ENCODE results near the gene CHKA. TPM values are rescaled to one million over a fixed set of nuclear protein-coding genes. Genes with fewer than 3 reads are reported as not detected.

Gene CHKA
- total RNA-seq, 4 donors from 2014 or later: 1.1 to 13.0 (median 4.2) TPM

DNA sequence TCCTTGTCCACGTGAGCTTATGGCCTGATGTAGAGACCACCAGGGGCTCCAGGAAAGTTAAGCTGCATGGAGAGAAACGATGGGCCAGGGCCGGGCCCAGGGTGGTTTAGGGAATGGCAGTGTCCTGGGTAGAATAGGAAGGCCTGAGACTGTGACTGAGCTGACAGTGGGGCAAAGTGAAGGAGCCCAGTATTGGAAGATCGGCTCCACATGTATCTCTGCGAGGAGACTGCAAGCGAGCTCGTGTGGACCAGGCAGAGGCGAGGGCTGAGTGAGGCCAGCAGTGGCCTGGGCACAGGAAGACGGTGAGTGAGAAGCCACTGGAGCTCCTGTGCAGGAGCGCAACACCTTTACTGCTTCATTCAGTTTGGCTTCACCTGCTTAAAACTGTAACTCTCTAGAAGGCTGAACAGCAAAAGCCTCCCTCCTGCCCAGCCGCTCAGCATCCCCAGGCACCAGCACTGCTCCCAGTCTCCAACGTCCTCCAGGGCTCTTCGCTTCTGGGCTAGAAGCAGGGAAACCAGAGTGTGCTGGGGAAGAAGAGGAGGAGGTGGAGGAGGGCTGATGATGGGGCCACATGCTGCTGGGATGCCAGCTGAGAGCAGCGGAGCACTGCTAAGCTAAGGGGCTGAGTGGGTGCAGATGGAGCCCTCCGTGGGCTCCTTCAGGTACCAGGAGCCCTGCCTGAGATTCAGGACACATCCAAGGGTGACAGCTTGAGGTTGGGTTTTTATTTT is 68.9 kb downstream of the CHKA start:
- intact Hi-C loops (cut with DNase I): no loop called here
- TF ChIP-seq POLR2A (IDR thresholded peaks at IDR 0.05): no peak
- TF ChIP-seq, protein P1, sequence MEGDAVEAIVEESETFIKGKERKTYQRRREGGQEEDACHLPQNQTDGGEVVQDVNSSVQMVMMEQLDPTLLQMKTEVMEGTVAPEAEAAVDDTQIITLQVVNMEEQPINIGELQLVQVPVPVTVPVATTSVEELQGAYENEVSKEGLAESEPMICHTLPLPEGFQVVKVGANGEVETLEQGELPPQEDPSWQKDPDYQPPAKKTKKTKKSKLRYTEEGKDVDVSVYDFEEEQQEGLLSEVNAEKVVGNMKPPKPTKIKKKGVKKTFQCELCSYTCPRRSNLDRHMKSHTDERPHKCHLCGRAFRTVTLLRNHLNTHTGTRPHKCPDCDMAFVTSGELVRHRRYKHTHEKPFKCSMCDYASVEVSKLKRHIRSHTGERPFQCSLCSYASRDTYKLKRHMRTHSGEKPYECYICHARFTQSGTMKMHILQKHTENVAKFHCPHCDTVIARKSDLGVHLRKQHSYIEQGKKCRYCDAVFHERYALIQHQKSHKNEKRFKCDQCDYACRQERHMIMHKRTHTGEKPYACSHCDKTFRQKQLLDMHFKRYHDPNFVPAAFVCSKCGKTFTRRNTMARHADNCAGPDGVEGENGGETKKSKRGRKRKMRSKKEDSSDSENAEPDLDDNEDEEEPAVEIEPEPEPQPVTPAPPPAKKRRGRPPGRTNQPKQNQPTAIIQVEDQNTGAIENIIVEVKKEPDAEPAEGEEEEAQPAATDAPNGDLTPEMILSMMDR (IDR thresholded peaks at IDR 0.05): no peak
- DNase-seq: no peak
- no peaks in the 10 kb centered on the region for H3K27me3 ChIP-seq
- H3K4me3 ChIP-seq: no peak overlapping the region
- H3K36me3 ChIP-seq: peaks cover 15 to 61% (median 27%) of the 10 kb centered on the region in 3 donors
- peaks cover 0 to 9% (median 0%) of the 10 kb centered on the region in 3 donors for H3K4me1 ChIP-seq
- no peaks in the 10 kb centered on the region for H3K9me3 ChIP-seq
- no peak overlapping the region for H3K27ac ChIP-seq
- WGBS, 2 donors: 85 to 89% methylated on average over 13 of the region's 15 CpGs

DNA sequence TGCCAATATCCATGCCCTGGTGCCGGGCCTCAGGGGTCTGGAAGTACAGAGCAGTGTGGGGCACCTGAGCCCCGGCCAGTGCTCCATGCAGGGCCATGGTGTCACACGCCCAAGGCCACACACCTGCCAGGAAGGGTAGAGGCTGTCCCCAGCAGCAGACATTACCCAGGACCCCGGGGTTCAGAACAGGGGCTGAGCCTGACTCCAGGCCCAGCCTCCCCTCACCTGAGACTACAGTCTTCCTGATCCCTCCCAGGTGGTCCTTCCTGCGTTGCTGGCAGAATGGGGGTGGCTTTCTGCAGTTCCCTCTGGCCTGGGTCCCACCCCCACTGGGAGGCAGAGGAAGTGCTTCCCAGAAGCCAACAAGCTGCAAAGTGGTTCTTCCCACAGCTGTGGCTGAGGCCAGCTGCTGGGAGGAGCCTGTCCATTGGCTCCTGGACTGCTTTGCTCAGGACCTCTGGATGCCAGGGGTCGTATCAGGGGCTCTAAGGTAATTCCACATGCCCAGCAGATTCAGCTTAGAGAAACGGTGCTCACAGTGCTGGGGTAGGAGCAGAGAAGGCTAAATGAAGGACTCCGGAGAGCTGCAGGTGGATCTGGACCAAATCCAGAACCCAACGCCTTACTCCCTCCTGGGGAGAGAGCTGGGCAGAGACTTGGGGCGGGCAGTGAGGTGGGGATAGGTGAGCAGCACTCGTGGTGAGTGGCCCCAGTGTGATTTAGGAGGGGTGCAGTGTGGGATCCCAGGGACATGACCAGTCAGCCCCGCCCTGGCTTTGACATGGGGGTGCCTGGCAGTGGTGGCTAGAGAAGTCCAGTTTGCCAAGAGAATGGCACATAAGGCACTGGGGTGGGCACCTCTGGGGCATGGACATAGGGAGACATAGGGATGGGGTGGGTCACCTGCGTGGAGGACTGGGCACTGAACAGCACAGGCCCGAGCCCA is 69.7 kb downstream of the CHKA start:
- Histone ChIP-seq H3K27ac (no peak overlapping the region), H3K4me3 (no peak overlapping the region), H3K9me3 (no peaks in the 10 kb centered on the region), H3K27me3 (no peaks in the 10 kb centered on the region), H3K4me1 (peaks cover 0 to 9% (median 0%) of the 10 kb centered on the region in 3 donors), H3K36me3 (peaks cover 17 to 68% (median 27%) of the 10 kb centered on the region in 3 donors)
- WGBS, 2 donors: 90 to 92% methylated on average over 6 of the region's 14 CpGs
- intact Hi-C loops (cut with DNase I): no loop called here
- DNase-seq: no peak
- TF ChIP-seq POLR2A (IDR thresholded peaks at IDR 0.05): no peak
- TF ChIP-seq, protein P1 (IDR thresholded peaks at IDR 0.05): no peak

DNA sequence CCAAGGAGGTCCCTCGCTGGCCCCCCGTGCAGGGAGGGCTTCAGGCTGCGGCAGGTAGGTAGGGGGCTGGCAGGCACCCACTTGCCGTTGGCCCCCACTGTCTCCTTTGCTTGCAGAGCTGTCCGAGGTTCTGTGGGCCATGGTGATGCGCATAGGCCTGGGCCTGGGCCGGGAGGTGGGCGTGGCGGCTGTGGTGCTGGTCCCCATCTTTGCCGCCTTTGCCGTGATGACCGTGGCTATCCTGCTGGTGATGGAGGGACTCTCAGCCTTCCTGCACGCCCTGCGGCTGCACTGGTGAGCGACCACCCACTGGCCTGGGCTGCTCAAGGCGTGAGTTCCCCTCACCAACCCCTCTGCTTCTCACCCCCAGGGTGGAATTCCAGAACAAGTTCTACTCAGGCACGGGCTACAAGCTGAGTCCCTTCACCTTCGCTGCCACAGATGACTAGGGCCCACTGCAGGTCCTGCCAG is 70.8 kb downstream of the CHKA start:
- intact Hi-C loops (cut with DNase I): no loop called here
- Histone ChIP-seq H3K9me3 (no peaks in the 10 kb centered on the region), H3K27me3 (no peaks in the 10 kb centered on the region), H3K4me1 (peaks cover 0 to 9% (median 0%) of the 10 kb centered on the region in 3 donors), H3K4me3 (no peak overlapping the region), H3K27ac (no peak overlapping the region), H3K36me3 (peaks cover 27 to 79% (median 27%) of the 10 kb centered on the region in 3 donors)
- TF ChIP-seq POLR2A (IDR thresholded peaks at IDR 0.05): no peak
- TF ChIP-seq, protein P1 (IDR thresholded peaks at IDR 0.05): no peak
- 94% methylated on average over 5 of the region's 18 CpGs; no CpG with 5 or more reads in 1 of the 2 donors for WGBS, 2 donors
- no peak for DNase-seq

DNA sequence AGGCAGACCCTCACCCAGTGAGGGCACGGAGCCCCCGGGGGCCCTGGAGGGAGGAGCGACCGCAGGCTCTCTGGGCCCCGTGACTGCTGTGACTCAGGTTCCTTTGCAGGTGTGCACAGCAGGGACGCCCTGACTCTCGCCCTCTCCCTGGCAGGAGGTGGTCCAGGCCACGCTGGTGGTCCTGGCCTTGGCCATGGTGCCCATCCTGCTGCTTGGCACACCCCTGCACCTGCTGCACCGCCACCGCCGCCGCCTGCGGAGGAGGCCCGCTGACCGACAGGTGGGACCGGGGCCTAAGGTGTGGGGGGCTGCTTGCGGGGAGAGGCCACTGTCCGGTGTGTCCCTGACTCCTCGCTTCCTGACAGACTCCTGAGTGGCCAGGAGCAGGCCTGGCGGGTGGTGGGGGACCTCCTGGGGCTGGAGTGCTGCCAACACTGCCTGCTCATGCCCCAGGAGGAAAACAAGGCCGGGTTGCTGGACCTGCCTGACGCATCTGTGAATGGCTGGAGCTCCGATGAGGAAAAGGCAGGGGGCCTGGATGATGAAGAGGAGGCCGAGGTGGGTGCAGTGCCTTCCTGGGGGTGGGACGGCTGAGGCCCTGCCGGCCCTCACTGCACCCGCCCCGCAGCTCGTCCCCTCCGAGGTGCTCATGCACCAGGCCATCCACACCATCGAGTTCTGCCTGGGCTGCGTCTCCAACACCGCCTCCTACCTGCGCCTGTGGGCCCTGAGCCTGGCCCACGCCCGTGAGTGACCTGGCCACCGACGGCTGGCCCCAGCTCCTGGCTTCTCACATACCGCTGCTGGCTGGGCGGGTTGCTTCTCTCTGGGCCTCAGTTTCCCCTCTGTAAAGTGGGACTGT is 71.4 kb downstream of the CHKA start:
- no peaks in the 10 kb centered on the region for H3K9me3 ChIP-seq
- peaks cover 0 to 9% (median 0%) of the 10 kb centered on the region in 3 donors for H3K4me1 ChIP-seq
- H3K27me3 ChIP-seq: no peaks in the 10 kb centered on the region
- 97% methylated on average over 16 of the region's 40 CpGs; no CpG with 5 or more reads in 1 of the 2 donors for WGBS, 2 donors
- intact Hi-C loops (cut with DNase I): no loop called here
- no peak overlapping the region for H3K27ac ChIP-seq
- no peak overlapping the region for H3K4me3 ChIP-seq
- DNase-seq: no peak
- TF ChIP-seq POLR2A (IDR thresholded peaks at IDR 0.05): no peak
- TF ChIP-seq, protein P1 (IDR thresholded peaks at IDR 0.05): no peak
- peaks cover 27 to 85% (median 29%) of the 10 kb centered on the region in 3 donors for H3K36me3 ChIP-seq
